Lower lobe of right lung (tissue), 2 donors: ENCODE data around the gene RNF166. TPM values are rescaled to one million over a fixed set of nuclear protein-coding genes. Genes with fewer than 3 reads are reported as not detected.

Source experiments
- ATAC-seq, 2 donors: fragments of 200-7000 bp; cut with Tn5 transposase; one replicate each; pipeline ENCODE4 v1.9.1; 2020 to 2022; ENCODE audit warnings: mild to moderate bottlenecking in 2 of 2, moderate library complexity in 2 of 2
- DNase-seq: peaks from one replicate; pipeline ENCODE4 v3.0.0-alpha.2; 2020
- H3K27ac ChIP-seq: fragments of 200-600 bp; one replicate; pipeline ENCODE4 v1.8.0; 2022
- H3K27me3 ChIP-seq: fragments of 200-600 bp; one replicate; pipeline ENCODE4 v1.8.0; 2022; ENCODE audit warnings: low read depth
- H3K36me3 ChIP-seq: fragments of 200-600 bp; one replicate; pipeline ENCODE4 v1.8.0; 2022; ENCODE audit warnings: mild to moderate bottlenecking
- H3K4me1 ChIP-seq: fragments of 200-600 bp; one replicate; pipeline ENCODE4 v1.8.0; 2022
- H3K4me3 ChIP-seq: fragments of 200-600 bp; one replicate; pipeline ENCODE4 v1.8.0; 2022; ENCODE audit warnings: mild to moderate bottlenecking
- H3K9me3 ChIP-seq: fragments of 200-600 bp; one replicate; pipeline ENCODE4 v1.8.0; 2022
- intact Hi-C: fragments of 100-400 bp; cut with DNase I; formaldehyde crosslinking; loops from one replicate; pipeline ENCODE4 v1.11.0; 2022
- total RNA-seq: library from RNA; stranded (reverse); fragmentation: NEBNext Ultra II Directional; extraction: Animal tissue kit (Norgen Biotek cat#: 25700); gene quantifications from one replicate; pipeline ENCODE4 v1.2.1, GENCODE V29; 2021
- TF ChIP-seq, protein P1 (sequence below): fragments of 200-600 bp; IDR thresholded peaks from one replicate; pipeline ENCODE4 v1.8.0; 2022; ENCODE audit warnings: antibody characterized with exemption, mild to moderate bottlenecking
- donor health status: DM: no; HTN: yes; CAD: no; lungs with severe emphysema.

RNF166 gene
- total RNA-seq, 1 donor from 2014 or later = 61.9 TPM

DNA sequence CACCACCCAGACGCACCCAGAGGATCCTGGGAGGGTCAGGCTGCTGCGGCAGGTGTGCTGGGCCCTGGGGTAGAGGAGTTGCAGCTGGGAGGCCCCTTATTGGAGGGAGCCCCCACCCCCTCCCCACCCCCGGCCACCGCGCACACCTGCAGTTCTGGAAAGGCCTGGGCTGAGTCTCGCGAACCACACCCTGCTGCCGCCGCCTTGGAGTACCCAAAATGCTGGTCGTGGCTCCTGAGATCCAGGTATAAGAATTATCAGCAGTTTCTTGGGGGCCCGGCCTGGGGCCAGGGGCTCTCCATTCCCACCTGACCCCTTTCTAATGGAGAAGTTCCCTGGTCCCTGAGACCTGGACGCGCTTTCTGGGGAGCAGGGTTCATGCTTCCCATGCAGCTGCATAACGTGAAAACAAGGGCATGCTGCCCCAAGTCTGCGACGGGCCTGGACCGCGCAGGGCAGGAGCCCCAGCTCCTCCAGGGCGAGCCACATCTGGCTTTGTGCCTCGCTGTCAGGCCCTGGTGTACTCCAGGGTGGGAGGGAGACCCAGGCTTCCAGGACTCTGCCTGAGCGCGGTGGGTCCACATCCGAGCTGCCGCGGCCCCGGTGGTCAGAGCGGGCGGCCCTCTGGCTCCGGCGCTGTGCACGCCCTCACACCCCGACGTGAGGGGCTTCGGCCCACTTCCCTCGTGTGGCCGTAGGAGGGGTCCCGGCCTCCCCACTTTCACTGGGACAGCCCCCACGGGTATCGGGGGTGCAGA lies 12.6 kb downstream of the RNF166 start:
- DNase-seq (peak; percentile 39), ATAC-seq (no peak)
- Histone ChIP-seq H3K9me3 (no peaks in the 10 kb centered on the region), H3K27ac (no peak overlapping the region), H3K4me3 (no peak overlapping the region), H3K27me3 (peaks cover 21% of the 10 kb centered on the region), H3K4me1 (peaks cover 30% of the 10 kb centered on the region), H3K36me3 (peaks cover 32% of the 10 kb centered on the region)
- TF ChIP-seq, protein P1, sequence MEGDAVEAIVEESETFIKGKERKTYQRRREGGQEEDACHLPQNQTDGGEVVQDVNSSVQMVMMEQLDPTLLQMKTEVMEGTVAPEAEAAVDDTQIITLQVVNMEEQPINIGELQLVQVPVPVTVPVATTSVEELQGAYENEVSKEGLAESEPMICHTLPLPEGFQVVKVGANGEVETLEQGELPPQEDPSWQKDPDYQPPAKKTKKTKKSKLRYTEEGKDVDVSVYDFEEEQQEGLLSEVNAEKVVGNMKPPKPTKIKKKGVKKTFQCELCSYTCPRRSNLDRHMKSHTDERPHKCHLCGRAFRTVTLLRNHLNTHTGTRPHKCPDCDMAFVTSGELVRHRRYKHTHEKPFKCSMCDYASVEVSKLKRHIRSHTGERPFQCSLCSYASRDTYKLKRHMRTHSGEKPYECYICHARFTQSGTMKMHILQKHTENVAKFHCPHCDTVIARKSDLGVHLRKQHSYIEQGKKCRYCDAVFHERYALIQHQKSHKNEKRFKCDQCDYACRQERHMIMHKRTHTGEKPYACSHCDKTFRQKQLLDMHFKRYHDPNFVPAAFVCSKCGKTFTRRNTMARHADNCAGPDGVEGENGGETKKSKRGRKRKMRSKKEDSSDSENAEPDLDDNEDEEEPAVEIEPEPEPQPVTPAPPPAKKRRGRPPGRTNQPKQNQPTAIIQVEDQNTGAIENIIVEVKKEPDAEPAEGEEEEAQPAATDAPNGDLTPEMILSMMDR = no peak
- intact Hi-C loops = no loop called here

DNA sequence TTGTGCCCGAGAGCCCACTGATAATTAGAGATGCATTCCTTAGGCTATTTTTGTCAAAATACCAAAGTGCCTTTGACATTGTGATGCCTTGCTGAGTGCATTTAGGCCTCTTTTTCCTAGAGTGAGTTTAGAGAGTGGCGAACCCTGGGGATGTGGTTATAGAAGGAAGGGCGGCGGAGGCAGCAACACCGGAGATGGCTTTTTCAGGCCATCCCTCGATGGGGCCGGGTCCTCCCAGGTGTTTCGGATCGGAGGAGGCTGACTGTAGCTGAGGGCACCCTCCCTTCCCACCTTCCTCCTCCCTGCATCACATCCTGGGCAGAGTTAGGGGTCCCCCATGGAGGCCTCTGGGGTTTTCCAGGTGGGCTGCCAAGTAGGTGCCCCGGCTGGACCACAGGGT lies 13.3 kb downstream of the RNF166 start:
- peaks cover 34% of the 10 kb centered on the region for H3K4me1 ChIP-seq
- no peak overlapping the region for H3K4me3 ChIP-seq
- no peaks in the 10 kb centered on the region for H3K9me3 ChIP-seq
- DNase-seq (no peak), ATAC-seq (no peak)
- H3K27ac ChIP-seq = no peak overlapping the region
- H3K27me3 ChIP-seq = peaks cover 27% of the 10 kb centered on the region
- TF ChIP-seq, protein P1 = no peak
- intact Hi-C loops = no loop called here
- H3K36me3 ChIP-seq = peaks cover 25% of the 10 kb centered on the region

- Histone ChIP-seq H3K9me3 (no peaks in the 10 kb centered on the region), H3K27ac (peak overlapping the region; percentile 31), H3K27me3 (peaks cover 34% of the 10 kb centered on the region), H3K4me1 (peaks cover 32% of the 10 kb centered on the region), H3K4me3 (no peak overlapping the region), H3K36me3 (peaks cover 17% of the 10 kb centered on the region)
- peak; percentile 40 to 47 for ATAC-seq
- DNase-seq = peak; percentile 87
- intact Hi-C loops = no loop called here
- TF ChIP-seq, protein P1 = no peak
Observed at GRCh38 chr16:88691924-88692560, 14.2 kb downstream of the RNF166 start.

DNA sequence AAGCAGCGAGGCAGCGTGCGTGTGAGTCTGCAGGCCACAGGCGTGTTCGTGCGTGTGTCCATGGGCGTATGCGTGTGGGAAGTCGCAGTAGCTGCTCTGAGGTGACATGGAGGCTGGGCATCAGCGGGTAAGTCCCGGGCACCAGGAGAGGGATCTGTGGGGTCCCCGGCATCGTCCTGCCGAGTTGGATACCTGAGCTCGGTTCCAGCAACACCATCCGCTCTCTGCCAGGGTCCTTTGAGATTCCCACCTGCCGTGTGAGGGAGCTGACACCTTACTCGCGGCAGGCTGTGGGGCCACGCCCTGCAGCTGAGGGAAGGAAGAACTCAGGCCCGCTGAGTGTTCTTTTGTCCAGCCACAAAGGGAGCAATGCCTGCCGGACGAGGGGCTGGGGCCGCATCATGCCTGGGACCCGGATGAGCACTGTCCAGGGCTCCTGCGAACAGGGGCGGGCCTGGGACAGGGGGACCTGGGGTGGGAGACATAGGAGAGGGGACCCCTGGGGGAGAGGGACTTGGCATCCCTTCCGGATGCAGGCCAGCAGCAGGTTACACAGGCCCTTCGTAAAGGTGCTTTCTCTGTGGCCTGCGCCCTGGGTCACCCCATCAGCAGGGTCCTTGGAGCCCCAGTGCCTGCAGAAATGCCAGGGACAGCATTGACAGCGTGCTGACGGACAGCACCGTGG lies 14.9 kb downstream of the RNF166 start:
- H3K27ac ChIP-seq = peak overlapping the region; percentile 31
- H3K4me3 ChIP-seq = no peak overlapping the region
- peaks cover 40% of the 10 kb centered on the region for H3K4me1 ChIP-seq
- ATAC-seq = no peak
- peaks cover 9% of the 10 kb centered on the region for H3K36me3 ChIP-seq
- no peaks in the 10 kb centered on the region for H3K9me3 ChIP-seq
- peak; percentile 49 for DNase-seq
- H3K27me3 ChIP-seq = peaks cover 36% of the 10 kb centered on the region
- TF ChIP-seq, protein P1 = no peak
- intact Hi-C loops = no loop called here

DNA sequence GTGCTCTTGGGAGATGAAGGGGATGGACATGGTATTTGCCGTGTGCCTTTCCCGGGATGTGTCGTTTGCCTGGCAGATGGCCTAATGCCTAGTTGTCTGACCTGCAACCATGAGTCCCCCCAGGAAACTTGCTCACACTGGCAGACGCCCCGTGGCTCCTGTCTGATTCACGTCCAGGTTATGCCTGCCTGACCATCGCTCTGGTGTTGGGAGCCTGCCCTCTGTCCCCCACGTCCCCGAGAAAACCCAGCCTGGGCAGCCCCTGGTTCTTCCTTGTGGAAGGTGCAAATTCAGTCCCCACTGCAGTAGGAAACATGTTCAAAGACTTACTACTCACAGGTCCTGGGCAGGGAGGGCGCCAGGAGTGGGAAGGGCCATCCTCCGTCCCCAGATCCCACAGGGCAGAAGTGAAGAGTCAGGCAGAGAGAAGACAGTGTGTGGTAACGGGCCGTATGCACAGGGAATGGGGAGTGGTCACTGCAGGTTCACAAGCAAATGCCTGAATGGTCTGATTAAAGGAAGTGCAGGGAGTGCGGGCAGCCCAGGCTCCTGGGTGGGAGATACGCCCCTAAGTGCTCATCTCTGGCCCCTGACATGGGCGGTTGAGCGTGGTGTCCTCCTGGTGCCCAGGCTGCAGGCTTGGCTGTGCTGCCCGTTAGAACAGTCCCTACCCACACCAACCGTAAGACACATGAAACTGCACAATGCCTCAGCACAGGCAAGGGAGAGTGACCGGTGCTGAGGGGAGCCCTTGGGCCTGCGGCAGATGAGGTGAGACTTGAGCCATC lies 15.7 kb downstream of the RNF166 start:
- no peak overlapping the region for H3K4me3 ChIP-seq
- H3K4me1 ChIP-seq = peaks cover 47% of the 10 kb centered on the region
- H3K36me3 ChIP-seq = peaks cover 2% of the 10 kb centered on the region
- no peak for ATAC-seq
- peaks cover 43% of the 10 kb centered on the region for H3K27me3 ChIP-seq
- intact Hi-C loops = no loop called here
- no peak overlapping the region for H3K27ac ChIP-seq
- TF ChIP-seq, protein P1 = no peak
- H3K9me3 ChIP-seq = no peaks in the 10 kb centered on the region
- DNase-seq = peak; percentile 36
